Spleen (tissue), 7 donors: ENCODE measurements around the gene DDX39A.

Experiments used
- CTCF ChIP-seq, 11 experiments: fragments of 200-600 bp in 7 of 11; fragments of 450-650 bp in 4 of 11; sonication (generic) in 4 of 11; IDR thresholded peaks in 8 of 11; conservative IDR thresholded peaks in 3 of 11; 1 replicate in 7 of 11; 2 replicates in 4 of 11; pipeline versions ENCODE4 v1.4.0 to v1.8.0; 2016 to 2021; ENCODE audit warnings: antibody characterized with exemption in 11 of 11, inconsistent platforms in 4 of 11, mild to moderate bottlenecking in 1 of 11
- POLR2AphosphoS5 ChIP-seq, 3 donors: sonication (generic); formaldehyde crosslinking; IDR thresholded peaks; one replicate each; pipeline ENCODE4 v1.5.1; 2017; ENCODE audit warnings: antibody characterized with exemption in 3 of 3
- donor health status: DM: no; HTN: no; CAD: no; lungs with moderate emphysema.
- donor health status: DM: no; HTN: no; CAD: no.
- donor health status: DM: no; HTN: no; CAD: no.

GRCh38 chr19:14368011-14368513 is 51.1 kb downstream of the DDX39A start:
- TF ChIP-seq CTCF (IDR thresholded peaks at IDR 0.05 in 8 of 11, conservative IDR thresholded peaks at IDR 0.05 in 3 of 11) (no peak), POLR2AphosphoS5 (IDR thresholded peaks at IDR 0.05) (peak in 1 of 3 donors; percentile 27)
